Globus pallidus (tissue), 1 donor: ENCODE results near the gene MOGAT2.
"Not testable (repeated sequence)": the region's sequence is repeated elsewhere in the genome, so short reads cannot be mapped to it uniquely, and the experiment has no call there.

ENCODE experiments used
- DNase-seq: peaks from one replicate; pipeline ENCODE4 v3.0.0-alpha.2; 2015; ENCODE audit warnings: low spot score

The MOGAT2 gene

GRCh38 chr11:75717608-75718418, at the start of gene MOGAT2:
MOGAT2 (plus strand) TSS chr11:75717838; CDS start chr11:75717889, 51 bp downstream.
- DNase-seq: no peak

- peak; percentile 16 for DNase-seq
Observed at GRCh38 chr11:75668451-75669297, 49.0 kb upstream of the MOGAT2 start, which contains the start of gene MAP6. MAP6 (minus strand) TSS chr11:75669038; CDS start chr11:75668369, 669 bp downstream.

GRCh38 chr11:75673977-75674582, 43.6 kb upstream of the MOGAT2 start:
- no peak for DNase-seq

GRCh38 chr11:75677275-75677674, 40.4 kb upstream of the MOGAT2 start:
- no peak for DNase-seq

GRCh38 chr11:75677909-75678308, 39.7 kb upstream of the MOGAT2 start:
- no peak for DNase-seq

- no peak for DNase-seq
Observed at GRCh38 chr11:75678620-75679259, 38.9 kb upstream of the MOGAT2 start.

- no peak for DNase-seq
Observed at GRCh38 chr11:75679566-75679965, 38.1 kb upstream of the MOGAT2 start.

GRCh38 chr11:75683856-75684255, 33.8 kb upstream of the MOGAT2 start:
- not testable (repeated sequence) for DNase-seq

- no peak for DNase-seq
Observed at GRCh38 chr11:75689863-75690609, 27.6 kb upstream of the MOGAT2 start.

- no peak for DNase-seq
Observed at GRCh38 chr11:75691804-75692203, 25.8 kb upstream of the MOGAT2 start.

- no peak for DNase-seq
Observed at GRCh38 chr11:75697906-75698581, 19.6 kb upstream of the MOGAT2 start.

- DNase-seq: no peak
Observed at GRCh38 chr11:75700940-75701339, 16.7 kb upstream of the MOGAT2 start.

GRCh38 chr11:75703695-75704237, 13.9 kb upstream of the MOGAT2 start:
- DNase-seq: no peak

GRCh38 chr11:75705541-75705940, 12.1 kb upstream of the MOGAT2 start:
- DNase-seq: no peak

GRCh38 chr11:75706260-75706729, 11.3 kb upstream of the MOGAT2 start:
- DNase-seq: peak; percentile 71

GRCh38 chr11:75714211-75714610, 3.4 kb upstream of the MOGAT2 start:
- no peak for DNase-seq

- no peak for DNase-seq
Observed at GRCh38 chr11:75715688-75716087, 1.9 kb upstream of the MOGAT2 start.

GRCh38 chr11:75716659-75717058, 979 bp upstream of the MOGAT2 start:
- no peak for DNase-seq

GRCh38 chr11:75718419-75719339, 1.0 kb downstream of the MOGAT2 start:
- no peak for DNase-seq
